ENCODE measurements around the gene THAP10. TPM values are rescaled to one million over a fixed set of nuclear protein-coding genes. Genes with fewer than 3 reads are reported as not detected.

Gene THAP10
- total RNA-seq, 1 experiment from 2014 or later, result 2.5 TPM

GRCh38 chr15:70852501-70853317, 39.5 kb downstream of the THAP10 start:
- no peak overlapping the region for H3K4ac ChIP-seq (ENCODE audit: low read depth, low read length)
- Mint-ChIP-seq H3K4me1 (peaks cover 13 to 16% of the 10 kb centered on the region in 2 experiments), H3K27ac (no peak overlapping the region; a peak in 1 of 7 replicates), H3K4me3 (peak overlapping the region; percentile 82 to 93), H3K27me3 (ENCODE audit: low read depth) (peaks cover 28% of the 10 kb centered on the region), H3K36me3 (ENCODE audit: insufficient read depth in 1 of 3, low read depth in 3 of 3) (peaks cover 11 to 14% (median 12%) of the 10 kb centered on the region in 3 experiments), H3K9me3 (peaks cover 0 to 2% of the 10 kb centered on the region in 2 experiments; a peak in 1 of 5 replicates)
- peak overlapping the region; percentile 69 for H2BK120ac ChIP-seq (ENCODE audit: low read depth, low read length, poor library complexity, severe bottlenecking)
- H3K4me1 ChIP-seq (ENCODE audit: insufficient read depth, low read length), result no peaks in the 10 kb centered on the region
- DNase-seq, result no peak
- no peaks in the 10 kb centered on the region for H3K79me1 ChIP-seq (ENCODE audit: insufficient read depth, low read depth, low read length, poor library complexity, severe bottlenecking)
- H3K27me3 ChIP-seq (ENCODE audit: insufficient read depth, low read length), result no peaks in the 10 kb centered on the region
- no peak overlapping the region for H2AK5ac ChIP-seq (ENCODE audit: insufficient read length, low read length)
- no peak overlapping the region for H3T11ph ChIP-seq (ENCODE audit: low read length)
- no peak overlapping the region for H3K14ac ChIP-seq (ENCODE audit: insufficient read depth, low read length)
- no peak overlapping the region for H2BK20ac ChIP-seq (ENCODE audit: low read depth, low read length, poor library complexity, severe bottlenecking)
- no peak overlapping the region for H3K9ac ChIP-seq (ENCODE audit: extremely low read depth, insufficient read length, low read length)
- no peak overlapping the region for H2BK5ac ChIP-seq (ENCODE audit: insufficient read length, low read length)
- no peaks in the 10 kb centered on the region for H4K20me1 ChIP-seq (ENCODE audit: control insufficient read depth, insufficient read depth, insufficient read length)
- no peak overlapping the region for H2BK15ac ChIP-seq (ENCODE audit: low read depth, low read length)
- H3K23ac ChIP-seq (ENCODE audit: insufficient read length, low read depth, low read length), result no peak overlapping the region
- no CpG with 5 or more reads among the region's 11 CpGs for WGBS (ENCODE audit: extremely low coverage, insufficient read length, low lambda C conversion rate)
- H2BK12ac ChIP-seq (ENCODE audit: insufficient read length, low read depth, low read length), result no peak overlapping the region
- H3K79me2 ChIP-seq (ENCODE audit: insufficient read depth, low read length), result no peaks in the 10 kb centered on the region
- H3K27ac ChIP-seq (ENCODE audit: insufficient read length, low read depth, low read length), result no peak overlapping the region
- H3K18ac ChIP-seq (ENCODE audit: insufficient read length, low read depth, low read length), result no peak overlapping the region
- no peak for TF ChIP-seq CTCF (conservative IDR thresholded peaks at IDR 0.05)
- no peak overlapping the region for H4K8ac ChIP-seq (replicated peaks; ENCODE audit: insufficient read length, low read depth, low read length)
- H3K9me3 ChIP-seq (ENCODE audit: control insufficient read depth, low read depth, low read length), result no peaks in the 10 kb centered on the region
- H4K5ac ChIP-seq (ENCODE audit: insufficient read length, low read depth, low read length), result no peak overlapping the region
- peak overlapping the region; percentile 44 for H3K4me2 ChIP-seq (ENCODE audit: insufficient read depth, insufficient read length, low read length)
- no peak overlapping the region for H3K56ac ChIP-seq (ENCODE audit: insufficient read length, low read depth, low read length)
- H4K91ac ChIP-seq (ENCODE audit: insufficient read length, low read depth, low read length), result no peak overlapping the region
- H2AFZ ChIP-seq (ENCODE audit: low read length), result no peak overlapping the region
- peaks cover 12% of the 10 kb centered on the region for H3K23me2 ChIP-seq (ENCODE audit: insufficient read length, low read depth, low read length, poor library complexity, severe bottlenecking)

Measured in H9 (cell line).